Stimulated activated CD8-positive, alpha-beta memory T cell treated with anti-CD3 and anti-CD28 coated beads, Interleukin-12 subunit alpha, Interleukin-12 subunit beta, amount 100 ng/mL, for 24 hours (primary cell): ENCODE measurements around the gene XYLT2.
A peak's percentile ranks its signal among the peaks of the same experiment; 100 is the strongest.

Experiments
- DNase-seq: peaks from one replicate; pipeline ENCODE4 v3.0.0-alpha.2; 2020; ENCODE audit errors: extremely low read depth

Gene XYLT2

DNA sequence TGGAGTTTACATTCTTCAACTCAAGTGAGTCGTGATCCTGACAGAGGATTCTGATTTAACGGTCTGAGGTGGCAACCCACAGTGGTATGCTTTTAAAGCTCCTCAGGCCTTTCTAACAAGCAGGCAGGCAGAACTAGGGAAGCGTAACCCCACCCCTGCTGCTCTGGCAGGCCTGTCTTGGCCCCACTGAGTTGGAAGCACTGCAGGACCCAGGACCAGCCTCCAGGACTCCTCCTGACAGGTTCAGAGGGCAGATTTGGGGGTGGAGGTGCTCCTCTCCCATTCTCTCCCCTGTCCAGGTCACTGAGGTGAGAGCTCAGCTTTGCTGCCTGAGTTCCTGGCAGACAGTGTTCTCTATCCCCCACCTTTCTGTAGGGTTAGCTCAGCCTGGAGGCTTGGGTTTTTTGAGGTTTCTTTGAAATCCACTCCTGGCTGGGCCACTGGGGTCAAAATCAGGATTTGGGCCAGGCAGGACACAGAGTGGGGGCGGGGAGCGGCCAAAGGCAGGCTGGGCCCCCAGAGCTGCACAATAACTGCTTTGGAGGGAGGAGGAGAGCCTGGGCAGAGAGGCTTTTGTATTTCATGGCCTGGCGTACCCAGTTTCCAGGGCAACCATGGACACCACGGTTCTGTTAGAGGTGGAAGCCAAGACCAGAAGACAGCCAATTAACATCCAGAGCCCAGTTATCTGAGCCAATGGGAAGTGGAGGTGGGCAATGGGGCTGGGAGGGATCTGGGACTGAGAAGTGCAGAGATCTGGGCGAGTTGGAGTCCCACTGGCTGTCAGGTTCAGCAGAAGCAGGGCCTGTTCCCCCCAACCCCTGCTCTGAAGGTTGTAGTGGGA lies 17.5 kb downstream of the XYLT2 start:
- no peak for DNase-seq

DNA sequence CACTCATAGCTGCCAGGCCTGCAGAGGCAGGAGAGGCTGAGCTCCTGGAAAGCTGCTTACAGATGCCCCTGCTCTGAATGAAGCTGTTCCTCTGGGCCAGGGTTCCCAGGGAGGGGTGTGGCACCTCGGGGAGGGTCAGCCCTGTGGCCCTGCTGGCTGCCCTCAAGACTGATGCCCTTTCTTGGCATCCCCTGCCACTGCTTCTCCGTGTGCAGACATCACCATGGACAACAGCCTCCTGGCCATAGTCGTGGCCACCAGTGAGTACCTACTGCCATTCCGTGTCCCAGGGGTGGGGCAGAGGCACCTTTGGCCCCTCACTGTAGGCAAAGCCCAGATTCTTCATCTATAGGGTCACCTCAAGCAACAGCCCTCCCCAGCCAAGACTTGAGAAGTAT lies 18.1 kb downstream of the XYLT2 start:
- DNase-seq = no peak

DNA sequence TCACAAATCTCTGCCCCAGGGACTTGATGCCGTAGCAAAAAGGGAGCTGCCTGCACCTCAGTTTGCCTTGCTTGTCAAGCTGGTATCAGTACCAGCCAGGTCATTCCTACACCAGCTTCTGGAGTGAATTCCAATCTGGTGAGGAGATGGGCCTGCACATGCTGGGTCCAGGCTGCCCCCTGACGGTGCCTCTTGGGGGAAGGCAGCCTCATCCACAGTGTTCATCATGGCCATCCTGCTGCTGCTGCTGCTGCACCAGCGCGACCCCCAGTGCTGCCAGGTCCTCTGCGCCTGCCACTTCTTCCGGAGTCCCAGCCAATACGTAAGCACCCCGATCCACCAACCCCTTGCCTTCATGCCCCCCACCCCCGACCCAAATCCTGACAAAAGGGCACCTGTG lies 18.8 kb downstream of the XYLT2 start:
- no peak for DNase-seq

DNA sequence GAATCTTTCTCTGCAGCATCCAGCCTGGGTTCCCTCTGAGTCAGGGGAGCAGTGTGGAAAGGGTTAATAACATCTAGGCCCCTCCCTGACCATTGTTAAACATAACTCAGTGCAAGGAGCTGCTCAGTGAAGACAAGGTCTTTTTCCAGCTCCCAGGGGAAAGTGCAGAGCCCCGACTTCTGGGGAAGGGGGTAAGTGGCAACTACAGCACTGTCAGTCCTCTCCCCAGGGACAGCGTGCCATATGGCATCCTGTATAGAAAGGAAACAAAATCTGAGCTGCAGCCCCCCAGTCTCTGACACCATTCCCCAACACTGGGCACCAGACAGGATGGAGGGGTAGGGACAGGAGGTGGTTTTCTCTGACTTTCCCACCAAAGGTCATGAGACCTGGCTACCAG lies 19.2 kb downstream of the XYLT2 start:
- DNase-seq = no peak

DNA sequence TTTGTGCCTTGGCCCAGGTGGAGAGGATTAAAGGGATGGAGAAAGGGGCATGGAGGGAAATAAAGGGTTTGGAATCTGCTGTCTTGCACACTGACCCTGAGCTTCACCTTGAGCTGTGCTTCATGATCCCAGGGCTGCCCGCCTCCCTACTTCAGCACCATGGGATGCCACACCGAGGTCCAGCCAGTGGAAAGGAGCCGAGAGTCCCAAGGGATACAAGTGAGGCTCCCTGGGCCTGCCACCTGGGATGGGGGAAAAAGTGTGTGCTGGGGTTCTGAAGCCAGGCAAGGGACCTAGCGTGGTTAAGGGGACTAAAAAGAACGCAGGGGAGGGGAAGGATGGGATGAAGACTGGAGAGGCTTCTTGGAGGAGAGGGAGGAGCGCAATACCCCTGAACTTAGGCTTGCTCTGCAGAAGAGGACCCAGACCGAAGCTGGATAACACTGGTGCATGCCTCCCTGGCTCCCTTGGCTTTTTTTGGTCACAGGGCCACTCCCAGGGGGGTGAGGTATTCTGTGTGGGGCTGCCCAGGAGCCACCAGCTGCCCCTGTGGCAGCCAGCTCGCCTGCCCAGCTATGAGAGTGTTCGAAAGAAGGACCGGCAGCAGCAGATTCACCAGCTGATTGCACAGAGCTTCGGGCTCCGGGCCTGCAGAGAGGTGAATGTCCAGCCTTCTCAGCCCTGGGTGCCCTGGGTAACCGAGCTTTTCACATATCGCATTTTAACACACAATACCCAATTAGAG lies 19.9 kb downstream of the XYLT2 start:
- DNase-seq = no peak

DNA sequence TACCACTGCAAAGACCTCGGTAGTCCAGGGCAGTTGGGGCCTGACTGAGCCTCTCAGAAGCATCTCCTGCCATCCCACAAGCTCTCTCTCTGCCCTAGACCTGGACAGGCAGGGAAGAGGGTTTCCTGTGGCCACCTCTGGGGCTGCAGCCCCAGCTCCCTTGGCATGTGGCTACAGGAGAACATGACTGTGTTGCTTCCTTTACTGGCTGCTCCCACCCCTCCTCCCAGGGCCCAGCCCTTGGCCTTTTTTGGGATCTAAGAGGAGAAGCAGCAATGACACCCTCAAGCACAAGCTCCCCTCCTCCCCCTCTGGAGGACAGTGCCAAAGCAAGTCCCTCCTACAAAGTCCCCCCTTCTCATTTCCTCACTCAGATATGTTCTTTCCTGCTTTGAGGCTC lies 21.5 kb downstream of the XYLT2 start:
- DNase-seq = no peak

DNA sequence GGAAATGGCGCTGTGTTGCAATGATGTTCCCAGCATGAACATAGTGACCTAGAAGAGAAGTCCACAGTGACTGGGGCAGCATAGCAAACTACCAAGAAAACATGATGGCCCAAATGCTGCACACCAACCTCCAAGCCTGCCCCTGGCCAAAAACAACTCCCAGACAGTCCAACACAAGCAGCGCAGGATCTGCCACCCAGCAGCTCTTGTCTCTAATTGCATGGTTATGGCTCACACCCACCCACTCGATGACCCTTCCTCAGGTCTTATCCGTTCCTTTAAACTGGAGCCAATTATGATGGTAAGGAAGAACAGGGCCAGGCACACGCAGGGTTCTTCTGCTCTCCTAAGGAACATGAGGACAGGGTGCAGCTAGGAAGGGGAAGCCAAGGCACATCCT lies 24.1 kb downstream of the XYLT2 start:
- no peak for DNase-seq

DNA sequence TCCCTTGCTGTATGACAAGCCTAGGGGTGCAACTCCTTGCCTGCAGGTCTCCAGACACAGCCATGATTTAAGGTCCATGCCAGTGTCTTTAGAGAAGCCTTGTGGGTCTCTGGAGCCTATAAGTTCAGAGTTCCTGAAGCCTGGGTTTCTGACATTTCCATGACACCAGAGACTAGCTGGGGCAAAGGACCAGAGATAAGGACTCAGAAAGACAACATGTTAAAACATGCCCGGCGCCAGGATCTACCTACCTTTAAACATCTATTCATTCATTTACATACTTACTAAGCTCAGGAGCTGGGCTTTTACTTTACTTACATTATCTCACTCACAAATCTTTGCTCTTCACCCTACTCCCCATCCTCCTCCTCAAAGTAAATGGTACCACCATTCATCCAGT lies 25.6 kb downstream of the XYLT2 start:
- no peak for DNase-seq

DNA sequence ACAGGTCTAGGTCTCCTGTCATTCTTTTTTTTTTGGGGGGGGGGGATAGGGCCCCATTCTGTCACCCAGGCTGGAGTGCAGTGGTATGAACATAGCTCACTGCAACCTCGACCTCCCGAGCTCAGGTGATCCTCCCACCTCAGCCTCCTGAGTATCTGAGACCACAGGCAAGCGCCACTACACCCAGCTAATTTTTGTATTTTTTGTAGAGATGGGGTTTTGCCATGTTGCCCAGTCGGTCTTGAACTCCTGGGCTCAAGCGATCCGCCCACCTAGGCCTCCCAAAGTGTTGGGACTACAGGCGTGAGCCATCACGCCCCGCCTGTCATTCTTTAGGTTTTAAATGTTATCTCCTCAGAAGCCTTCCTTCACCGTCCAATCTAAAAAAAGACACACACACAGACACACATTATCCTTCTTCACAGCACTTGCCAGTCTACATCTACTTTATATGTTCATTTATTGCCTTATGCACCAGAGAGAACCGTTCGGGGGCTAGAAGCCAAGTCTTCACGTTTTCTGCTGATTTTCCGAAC lies 26.4 kb downstream of the XYLT2 start:
- no peak for DNase-seq

DNA sequence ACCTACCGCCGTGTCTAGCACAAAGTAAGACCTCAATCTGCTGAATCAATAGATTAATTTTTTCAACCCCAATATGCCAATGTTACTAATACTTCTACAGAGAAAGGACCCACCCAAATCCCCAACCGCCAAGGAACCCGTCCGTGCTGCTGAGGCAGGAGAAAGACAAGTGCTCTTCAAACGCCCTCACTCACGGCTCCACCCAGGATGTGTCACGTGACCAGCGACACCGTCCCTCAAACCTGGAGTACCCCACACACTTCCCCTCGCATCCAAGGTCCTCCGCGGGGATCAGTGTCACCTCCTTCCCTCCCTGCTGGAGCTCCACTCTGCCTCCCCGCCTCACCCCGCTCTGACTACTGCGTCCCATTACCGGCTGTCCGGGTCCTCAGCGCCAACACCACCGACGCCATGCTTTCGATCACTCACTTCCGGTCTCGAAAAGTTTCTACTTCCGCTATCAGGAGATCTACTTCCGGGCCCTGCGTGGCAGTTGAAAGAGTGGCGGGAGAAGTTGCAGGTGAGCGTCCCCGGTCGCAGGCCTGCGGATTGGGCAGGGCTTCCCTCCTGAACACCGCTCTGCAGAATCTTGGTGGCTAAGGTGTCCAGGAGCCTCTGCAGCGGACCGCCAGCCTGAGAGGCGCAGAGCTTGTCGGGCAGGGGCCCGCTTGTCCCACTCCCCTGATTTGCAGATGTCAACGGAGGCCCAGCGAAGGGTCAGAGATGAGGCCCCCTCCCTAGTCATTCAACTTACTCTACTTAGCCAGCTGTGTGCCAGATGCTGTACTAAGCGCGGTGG lies 27.0 kb downstream of the XYLT2 start, which contains the start of the genes EME1 and MRPL27:
Gene EME1, plus strand, starts transcription at position 472 of the 799 bp plus-strand sequence. CDS start 1,980 bp downstream, outside the sequence.
Gene MRPL27, minus strand, starts transcription at position 427 of the 799 bp plus-strand sequence. Its CDS starts 14 bp downstream, at position 413.
- peak; percentile 55 for DNase-seq

DNA sequence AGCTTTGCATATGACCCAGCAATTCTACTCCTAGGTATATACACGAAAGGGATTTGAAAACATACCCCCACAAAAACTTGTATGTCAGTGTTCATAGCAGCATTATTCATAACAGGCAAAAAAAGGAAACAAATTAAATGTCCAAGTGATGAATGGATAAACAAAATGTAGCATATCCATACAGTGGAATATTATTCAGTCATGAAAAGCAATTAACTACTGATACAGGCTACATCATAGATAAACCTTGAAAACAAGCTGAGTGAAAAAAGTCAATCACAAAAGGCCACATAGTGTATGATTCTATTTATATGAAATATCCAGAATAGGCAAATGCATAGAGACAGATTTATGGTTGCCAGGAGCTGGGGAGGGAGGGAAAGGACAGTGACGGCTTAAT lies 27.8 kb downstream of the XYLT2 start:
- no peak for DNase-seq

DNA sequence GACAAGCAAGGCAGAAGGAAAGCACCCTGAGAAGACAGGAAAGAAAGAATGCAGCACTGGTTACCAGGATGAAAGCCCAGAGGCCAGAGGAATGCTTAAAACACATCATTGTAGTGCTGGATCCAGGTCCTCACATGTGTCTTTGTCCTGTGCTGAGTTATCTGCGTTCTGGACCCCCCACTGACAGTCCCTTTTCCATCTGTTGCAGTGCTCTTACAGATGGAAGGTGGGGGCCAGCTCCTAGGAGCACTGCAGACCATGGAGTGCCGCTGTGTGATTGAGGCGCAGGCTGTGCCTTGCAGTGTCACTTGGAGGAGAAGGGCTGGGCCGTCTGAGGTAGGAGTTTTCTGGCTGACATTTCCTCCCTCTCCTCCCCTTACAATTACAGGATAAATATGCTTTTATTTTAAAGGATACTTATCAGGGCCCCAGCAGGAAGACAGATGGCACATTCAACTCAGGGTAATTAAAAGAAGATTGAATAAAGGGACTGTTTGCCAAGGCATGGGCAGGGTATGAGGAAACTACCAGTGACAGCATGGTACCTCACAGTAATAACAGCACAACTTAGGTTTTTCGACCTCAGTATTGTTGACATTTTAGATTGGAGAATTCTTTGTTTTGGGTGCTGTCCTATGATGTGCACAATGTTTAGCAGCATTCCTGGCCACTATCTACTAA lies 30.1 kb downstream of the XYLT2 start:
- DNase-seq = no peak

DNA sequence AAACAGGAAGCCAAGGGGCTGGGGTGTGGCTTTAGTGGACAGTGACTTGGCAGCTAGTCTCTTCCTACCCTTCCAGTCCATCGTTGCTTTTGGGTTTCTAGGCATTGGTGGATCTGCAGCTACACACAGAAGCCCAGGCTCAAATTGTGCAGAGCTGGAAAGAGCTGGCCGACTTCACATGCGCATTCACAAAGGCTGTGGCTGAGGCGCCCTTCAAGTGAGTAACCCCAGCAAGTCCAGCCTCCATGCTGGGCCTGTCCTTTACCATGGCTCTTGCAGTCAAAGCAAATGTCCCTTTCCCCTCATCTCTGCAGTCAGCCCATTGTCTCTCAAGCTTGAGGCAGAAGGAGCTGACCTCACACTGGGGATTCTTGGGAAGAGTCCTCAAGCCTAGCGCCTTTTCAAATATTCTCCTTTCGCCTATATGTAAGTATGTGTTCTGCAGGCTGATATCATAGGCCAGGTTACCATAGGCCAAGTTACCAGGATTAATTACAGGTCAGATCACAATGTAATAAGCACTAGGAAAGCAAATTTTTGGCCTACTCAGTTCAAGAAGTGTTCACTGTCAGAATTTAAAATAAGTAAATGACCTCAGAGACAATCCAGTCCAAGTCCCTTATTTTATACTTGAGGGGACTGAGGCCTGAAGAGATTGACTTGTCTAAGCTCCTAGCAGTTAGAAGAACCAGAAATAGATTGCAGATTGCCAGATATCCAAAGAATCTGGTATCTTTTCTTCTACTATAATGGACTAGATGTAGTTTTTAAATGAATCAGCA lies 33.6 kb downstream of the XYLT2 start:
- no peak for DNase-seq

DNA sequence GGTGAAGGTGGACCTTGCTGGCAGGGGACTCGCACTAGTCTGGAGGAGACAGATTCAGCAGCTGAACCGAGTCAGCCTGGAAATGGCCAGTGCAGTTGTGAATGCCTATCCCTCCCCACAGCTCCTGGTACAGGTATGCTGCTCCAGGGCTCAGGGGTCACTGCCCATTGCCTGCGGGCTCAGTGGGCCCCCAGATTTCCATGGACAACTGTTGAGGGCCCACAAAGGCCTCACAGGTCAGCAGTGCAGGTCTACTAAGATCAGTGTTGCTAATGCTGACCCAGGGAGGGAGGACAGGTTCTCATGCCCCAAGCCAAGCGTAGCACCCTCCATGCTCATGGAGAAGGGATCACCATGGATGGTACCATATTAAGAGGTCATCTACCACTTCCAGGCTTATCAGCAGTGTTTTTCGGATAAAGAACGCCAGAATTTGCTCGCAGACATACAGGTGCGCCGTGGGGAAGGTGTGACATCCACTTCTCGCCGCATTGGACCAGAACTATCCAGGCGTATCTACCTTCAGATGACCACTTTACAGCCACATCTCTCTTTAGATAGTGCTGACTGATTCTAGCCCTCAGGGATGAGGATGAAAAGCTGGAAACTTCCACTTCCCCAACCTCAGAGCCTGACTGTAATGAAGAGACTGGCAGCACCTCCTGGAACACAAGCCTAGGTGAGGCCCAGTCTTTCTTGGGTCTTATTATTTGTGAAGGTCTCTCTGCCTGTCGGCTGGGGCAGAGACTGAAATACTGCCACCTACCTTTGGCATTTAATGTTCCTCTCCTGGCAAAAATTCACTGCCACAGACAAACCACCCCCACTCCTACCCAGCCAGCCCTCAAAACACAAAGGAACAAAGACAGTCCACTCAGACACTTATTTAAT lies 34.7 kb downstream of the XYLT2 start:
- no peak for DNase-seq

DNA sequence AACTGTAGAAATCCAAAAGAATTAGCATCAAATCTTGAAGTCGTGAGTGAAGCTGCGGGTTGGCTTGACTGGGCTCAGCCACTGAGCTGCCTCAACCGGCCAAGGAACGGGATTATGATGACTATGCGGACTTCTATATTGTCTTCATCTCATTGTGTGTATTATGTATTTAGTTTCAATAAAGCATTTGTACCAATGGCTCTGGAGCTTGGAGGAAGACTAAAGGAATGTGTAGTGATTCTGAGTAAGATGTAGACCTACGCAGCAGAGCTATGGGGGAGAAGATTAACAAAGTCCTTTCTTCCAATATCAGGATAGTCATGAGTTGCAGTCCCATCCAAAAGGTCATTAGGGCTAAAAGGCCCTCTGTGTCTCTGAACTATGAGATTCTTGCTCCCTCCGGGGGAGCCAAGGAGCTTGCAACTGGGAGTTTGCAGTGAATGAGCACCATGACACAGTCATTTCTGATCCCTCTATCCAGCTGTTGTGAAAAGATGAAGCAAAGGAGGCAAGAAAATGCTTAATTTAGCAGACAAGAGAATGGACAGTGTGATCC lies 35.4 kb downstream of the XYLT2 start:
- no peak for DNase-seq

DNA sequence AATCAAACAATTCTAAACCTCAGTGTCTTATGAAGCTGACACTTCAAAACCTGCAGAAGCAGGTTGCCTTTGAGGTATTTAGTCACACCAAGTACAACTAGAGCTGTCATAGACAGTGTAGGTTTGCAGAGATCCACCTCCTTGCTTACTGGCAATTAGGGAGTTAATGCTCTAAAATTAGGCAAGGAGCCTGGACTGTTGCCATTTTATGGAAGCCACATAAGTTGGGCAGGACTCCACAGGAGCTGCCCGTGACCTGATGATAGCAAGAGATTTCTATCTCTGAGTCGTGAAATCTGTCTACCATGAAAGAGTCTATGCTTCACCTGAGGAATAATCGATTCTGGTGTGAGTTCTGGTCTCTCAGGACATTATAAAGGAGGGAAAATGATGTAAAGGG lies 36.0 kb downstream of the XYLT2 start:
- no peak for DNase-seq

DNA sequence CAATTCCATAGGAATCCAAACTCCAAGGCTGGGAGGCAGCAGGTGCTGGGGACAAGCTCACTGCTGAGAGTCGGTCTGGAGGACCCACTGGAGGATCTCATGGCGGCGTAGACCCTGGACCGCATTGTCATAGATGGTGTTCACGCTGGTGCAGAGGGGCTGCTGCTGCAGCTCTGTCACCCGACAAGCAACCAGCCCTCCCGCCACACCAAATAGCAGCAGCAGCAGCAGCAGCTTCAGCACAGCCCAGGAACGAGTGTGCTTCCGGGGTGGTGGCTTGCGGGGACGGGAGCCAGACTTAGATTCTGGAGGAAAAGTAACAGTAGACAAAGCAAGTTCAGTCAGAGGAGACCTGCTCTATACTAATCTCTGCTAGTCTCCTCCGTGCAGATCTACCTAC lies 37.0 kb downstream of the XYLT2 start:
- no peak for DNase-seq

DNA sequence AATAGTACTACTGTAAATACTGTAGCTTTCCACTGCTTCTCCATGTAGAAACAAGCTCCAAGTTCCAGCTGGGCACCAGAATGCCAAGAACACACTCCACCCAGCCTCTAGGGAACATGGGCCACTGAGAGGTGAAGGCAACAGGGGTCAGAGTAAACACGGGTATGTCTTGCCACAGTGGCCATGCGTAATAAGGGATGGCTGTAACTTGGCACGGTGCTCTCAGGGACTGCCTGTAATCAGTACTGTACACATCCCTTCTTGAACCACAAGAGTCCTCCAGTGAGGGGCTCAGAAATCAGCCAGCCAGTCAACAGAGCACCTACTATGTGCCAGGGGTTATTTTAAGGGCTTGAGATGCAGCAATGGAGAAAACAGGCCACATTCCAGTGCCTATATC lies 40.6 kb downstream of the XYLT2 start:
- DNase-seq = no peak

DNA sequence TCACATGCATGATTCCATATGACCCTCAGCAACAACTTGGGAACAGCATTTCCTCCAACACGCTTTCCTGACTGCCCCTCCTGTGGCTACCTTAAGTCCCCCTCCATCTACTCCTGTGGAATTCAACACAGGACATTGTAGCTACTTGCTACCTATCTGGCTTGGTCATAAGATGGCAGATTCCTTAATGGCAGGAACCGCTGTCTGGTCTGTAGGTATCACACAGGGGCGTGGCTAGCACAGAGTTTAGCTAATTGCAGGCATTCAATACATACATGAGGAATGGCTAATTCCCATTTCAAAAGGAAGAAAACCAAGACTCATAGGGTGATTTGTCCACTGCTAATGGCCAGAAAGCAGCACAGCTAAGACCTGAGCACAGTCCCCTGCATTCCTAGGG lies 42.8 kb downstream of the XYLT2 start:
- DNase-seq = no peak
